OCI-LY3 (cell line): ENCODE results near the gene IQGAP2.
"Not testable (repeated sequence)": the region's sequence is repeated elsewhere in the genome, so short reads cannot be mapped to it uniquely, and the experiment has no call there.

Experiments
- H2AFZ ChIP-seq: fragments of 200-600, 300-600 bp; shearing (Covaris generic); 2 replicates; pipeline ENCODE4 v1.6.0; 2014; ENCODE audit warnings: antibody characterized with exemption, low read depth, low read length
- H3K27ac ChIP-seq: fragments of 200-600, 300-600 bp; sonication (generic); 2 replicates; pipeline ENCODE4 v1.5.1; 2014; ENCODE audit warnings: mild to moderate bottlenecking, low read length, moderate library complexity, mixed read lengths
- H3K27me3 ChIP-seq: fragments of 200-600, 300-600 bp; sonication (generic); 2 replicates; pipeline ENCODE4 v1.6.1; 2014; ENCODE audit warnings: low read depth, low read length, mixed read lengths
- H3K36me3 ChIP-seq: fragments of 200-600, 300-600 bp; sonication (generic); replicated peaks from 2 replicates; pipeline ENCODE3; 2014; ENCODE audit warnings: low read depth, low read length, mixed read lengths
- H3K4me1 ChIP-seq: fragments of 300-600, 200-600 bp; sonication (generic); 2 replicates; pipeline ENCODE4 v1.6.1; 2014; ENCODE audit warnings: low read length, mixed read lengths
- H3K4me2 ChIP-seq: fragments of 200-600, 300-600 bp; sonication (generic); 2 replicates; pipeline ENCODE4 v1.6.1; 2014; ENCODE audit warnings: low read length, mixed read lengths
- H3K4me3 ChIP-seq: fragments of 300-600, 200-600 bp; sonication (generic); 2 replicates; pipeline ENCODE4 v1.5.1; 2014; ENCODE audit warnings: antibody characterized with exemption, mild to moderate bottlenecking, low read length, moderate library complexity
- H3K79me2 ChIP-seq: fragments of 300-600, 200-600 bp; shearing (Covaris generic); 2 replicates; pipeline ENCODE4 v1.6.1; 2014; ENCODE audit warnings: mild to moderate bottlenecking, low read length, mixed read lengths
- H3K9ac ChIP-seq: fragments of 300-600, 200-600 bp; shearing (Covaris generic); 2 replicates; pipeline ENCODE4 v1.6.0; 2014; ENCODE audit warnings: mild to moderate bottlenecking, low read length, moderate library complexity
- H3K9me3 ChIP-seq: fragments of 200-600, 300-600 bp; shearing (Covaris generic); 2 replicates; pipeline ENCODE4 v1.6.1; 2014; ENCODE audit warnings: low read length, mixed read lengths; ENCODE audit not compliant: insufficient read depth
- H4K20me1 ChIP-seq: fragments of 200-600, 300-600 bp; sonication (generic); 2 replicates; pipeline ENCODE4 v1.6.1; 2016; ENCODE audit warnings: low read length, mixed read lengths; ENCODE audit not compliant: insufficient read depth
- EZH2phosphoT487 ChIP-seq: fragments of 200-600 bp; shearing (Covaris generic); IDR thresholded peaks from 2 replicates; pipeline ENCODE4 v1.6.1; 2018; ENCODE audit warnings: antibody characterized with exemption, mixed run types, low read depth
- TF ChIP-seq, protein P1 (sequence below): fragments of 200-600, 300-600 bp; sonication (generic); IDR thresholded peaks from 2 replicates; pipeline ENCODE4 v1.5.1; 2014; ENCODE audit warnings: antibody characterized with exemption, low read length, low read depth

The IQGAP2 gene

GRCh38 chr5:76425928-76426804 is 23.1 kb downstream of the IQGAP2 start:
- H3K4me1 ChIP-seq: no peaks in the 10 kb centered on the region
- no peaks in the 10 kb centered on the region for H3K79me2 ChIP-seq
- TF ChIP-seq, protein P1, sequence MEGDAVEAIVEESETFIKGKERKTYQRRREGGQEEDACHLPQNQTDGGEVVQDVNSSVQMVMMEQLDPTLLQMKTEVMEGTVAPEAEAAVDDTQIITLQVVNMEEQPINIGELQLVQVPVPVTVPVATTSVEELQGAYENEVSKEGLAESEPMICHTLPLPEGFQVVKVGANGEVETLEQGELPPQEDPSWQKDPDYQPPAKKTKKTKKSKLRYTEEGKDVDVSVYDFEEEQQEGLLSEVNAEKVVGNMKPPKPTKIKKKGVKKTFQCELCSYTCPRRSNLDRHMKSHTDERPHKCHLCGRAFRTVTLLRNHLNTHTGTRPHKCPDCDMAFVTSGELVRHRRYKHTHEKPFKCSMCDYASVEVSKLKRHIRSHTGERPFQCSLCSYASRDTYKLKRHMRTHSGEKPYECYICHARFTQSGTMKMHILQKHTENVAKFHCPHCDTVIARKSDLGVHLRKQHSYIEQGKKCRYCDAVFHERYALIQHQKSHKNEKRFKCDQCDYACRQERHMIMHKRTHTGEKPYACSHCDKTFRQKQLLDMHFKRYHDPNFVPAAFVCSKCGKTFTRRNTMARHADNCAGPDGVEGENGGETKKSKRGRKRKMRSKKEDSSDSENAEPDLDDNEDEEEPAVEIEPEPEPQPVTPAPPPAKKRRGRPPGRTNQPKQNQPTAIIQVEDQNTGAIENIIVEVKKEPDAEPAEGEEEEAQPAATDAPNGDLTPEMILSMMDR: no peak
- no peak overlapping the region for H3K4me3 ChIP-seq
- H3K9ac ChIP-seq: no peak overlapping the region
- no peaks in the 10 kb centered on the region for H3K27me3 ChIP-seq
- no peaks in the 10 kb centered on the region for H3K9me3 ChIP-seq
- no peaks in the 10 kb centered on the region for H3K36me3 ChIP-seq
- H4K20me1 ChIP-seq: no peaks in the 10 kb centered on the region
- no peak overlapping the region for H3K27ac ChIP-seq
- H3K4me2 ChIP-seq: no peak overlapping the region
- no peak overlapping the region for H2AFZ ChIP-seq

DNA sequence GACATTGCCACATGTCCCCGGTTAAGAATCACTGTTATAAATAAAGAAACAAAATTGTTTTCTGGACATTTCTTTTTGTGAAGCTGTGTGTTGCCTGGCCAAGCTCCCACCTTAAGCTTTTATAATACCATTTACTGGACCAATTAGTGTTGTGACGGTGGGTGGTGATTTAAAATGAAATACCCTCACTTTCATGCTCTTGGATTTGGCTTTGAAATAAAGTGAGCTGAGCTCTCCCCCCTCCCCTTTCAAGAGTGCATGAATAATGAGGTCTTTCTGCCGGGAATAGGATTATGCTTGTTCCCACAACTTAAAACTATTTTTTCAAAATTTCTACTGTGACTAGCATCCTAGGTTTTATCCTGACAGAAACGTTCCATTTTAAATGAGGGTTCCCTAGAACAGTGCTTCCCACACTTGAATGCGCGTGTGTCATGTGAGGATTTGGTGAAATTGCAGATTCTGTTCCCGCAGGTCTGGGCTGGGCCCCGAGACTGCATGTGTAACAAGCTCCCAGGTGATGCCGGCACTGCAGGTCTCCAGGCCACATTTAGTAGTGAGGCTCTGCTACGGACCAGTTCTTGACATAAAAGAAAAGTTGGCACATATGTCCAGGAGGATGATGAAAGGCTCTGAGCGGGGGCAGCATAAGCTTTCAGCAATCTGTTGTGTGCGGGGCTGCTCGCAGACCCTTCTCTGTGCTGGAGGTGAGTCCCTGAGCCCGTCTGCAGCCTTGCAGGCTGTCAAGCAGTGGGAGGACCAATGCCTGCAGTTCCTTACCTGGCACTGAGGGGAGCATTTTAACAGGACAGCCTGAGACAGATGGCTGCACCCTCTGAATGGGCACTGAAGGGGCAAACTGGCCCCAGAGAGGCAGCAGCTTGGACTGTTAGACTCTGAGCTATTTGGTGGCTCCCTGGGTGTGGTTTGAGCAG is 24.4 kb downstream of the IQGAP2 start:
- Histone ChIP-seq H3K4me3 (no peak overlapping the region), H3K9me3 (no peaks in the 10 kb centered on the region), H3K4me1 (no peaks in the 10 kb centered on the region), H3K4me2 (no peak overlapping the region), H4K20me1 (no peaks in the 10 kb centered on the region), H3K9ac (no peak overlapping the region), H3K27ac (no peak overlapping the region), H3K27me3 (no peaks in the 10 kb centered on the region), H2AFZ (no peak overlapping the region), H3K79me2 (no peaks in the 10 kb centered on the region), H3K36me3 (no peaks in the 10 kb centered on the region)
- no peak for TF ChIP-seq EZH2phosphoT487
- TF ChIP-seq, protein P1: no peak

DNA sequence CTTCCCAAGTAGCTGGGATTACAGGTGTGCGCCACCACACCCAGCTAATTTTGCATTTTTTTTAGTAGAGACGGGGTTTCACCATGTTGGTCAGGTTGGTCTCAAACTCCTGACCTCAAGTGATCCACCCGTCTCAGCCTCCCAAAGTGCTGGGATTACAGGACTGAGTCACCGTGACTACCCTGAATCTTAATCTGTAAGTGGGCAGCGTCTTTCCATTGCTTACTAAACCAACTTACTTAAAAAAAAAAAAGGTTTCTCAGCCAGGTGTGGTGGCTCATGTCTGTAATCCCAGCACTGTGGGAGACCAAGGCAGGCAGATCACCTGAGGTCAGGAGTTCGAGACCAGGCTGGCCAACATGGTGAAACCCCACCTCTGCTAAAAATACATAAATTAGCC is 25.5 kb downstream of the IQGAP2 start:
- H3K4me1 ChIP-seq, H3K27ac ChIP-seq, H3K36me3 ChIP-seq, H2AFZ ChIP-seq, H3K4me3 ChIP-seq, H3K9me3 ChIP-seq, H3K79me2 ChIP-seq, H3K4me2 ChIP-seq, H3K9ac ChIP-seq, H4K20me1 ChIP-seq, H3K27me3 ChIP-seq: not testable (repeated sequence)

DNA sequence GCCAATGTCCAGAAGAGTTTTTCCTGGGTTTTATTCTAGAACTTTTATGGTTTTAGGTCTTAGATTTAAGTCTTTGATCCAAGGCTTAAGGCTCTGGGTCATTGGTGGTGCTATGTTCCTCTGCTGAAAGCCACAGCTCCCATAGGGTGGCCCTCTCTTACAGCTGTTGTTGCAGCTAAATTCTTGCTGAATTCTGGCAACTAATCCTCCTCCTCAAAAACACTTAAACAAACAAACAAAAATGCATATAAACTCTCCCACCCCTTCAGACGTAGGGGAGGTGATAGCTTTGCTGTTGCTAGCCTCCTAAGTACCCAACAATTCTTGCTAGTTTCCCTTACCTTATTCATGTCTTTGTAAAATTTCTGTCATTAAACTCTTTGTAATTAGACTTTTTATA is 30.2 kb downstream of the IQGAP2 start:
- TF ChIP-seq, protein P1: no peak
- TF ChIP-seq EZH2phosphoT487: no peak
- H3K27ac ChIP-seq: no peak overlapping the region

GRCh38 chr5:76437507-76437906 is 34.4 kb downstream of the IQGAP2 start:
- H3K27me3 ChIP-seq, H3K36me3 ChIP-seq, H3K27ac ChIP-seq, H2AFZ ChIP-seq, H4K20me1 ChIP-seq, H3K9ac ChIP-seq, H3K79me2 ChIP-seq, H3K4me3 ChIP-seq, H3K4me2 ChIP-seq, H3K9me3 ChIP-seq, H3K4me1 ChIP-seq: not testable (repeated sequence)

More for the DNA sequence above, 30.2 kb downstream of the IQGAP2 start:
- no peaks in the 10 kb centered on the region for H3K27me3 ChIP-seq
- H2AFZ ChIP-seq: no peak overlapping the region
- H3K4me2 ChIP-seq: no peak overlapping the region
- H3K36me3 ChIP-seq: no peaks in the 10 kb centered on the region
- no peaks in the 10 kb centered on the region for H3K9me3 ChIP-seq
- H3K79me2 ChIP-seq: no peaks in the 10 kb centered on the region
- no peaks in the 10 kb centered on the region for H3K4me1 ChIP-seq
- no peak overlapping the region for H3K9ac ChIP-seq
- no peaks in the 10 kb centered on the region for H4K20me1 ChIP-seq
- no peak overlapping the region for H3K4me3 ChIP-seq
